ENCODE data around the gene BMS1. TPM values are rescaled to one million over a fixed set of nuclear protein-coding genes. Genes with fewer than 3 reads are reported as not detected.
A peak's percentile ranks its signal among the peaks of the same experiment; 100 is the strongest.
"Not testable (repeated sequence)": the region's sequence is repeated elsewhere in the genome, so short reads cannot be mapped to it uniquely, and the experiment has no call there.

The BMS1 gene, protein sequence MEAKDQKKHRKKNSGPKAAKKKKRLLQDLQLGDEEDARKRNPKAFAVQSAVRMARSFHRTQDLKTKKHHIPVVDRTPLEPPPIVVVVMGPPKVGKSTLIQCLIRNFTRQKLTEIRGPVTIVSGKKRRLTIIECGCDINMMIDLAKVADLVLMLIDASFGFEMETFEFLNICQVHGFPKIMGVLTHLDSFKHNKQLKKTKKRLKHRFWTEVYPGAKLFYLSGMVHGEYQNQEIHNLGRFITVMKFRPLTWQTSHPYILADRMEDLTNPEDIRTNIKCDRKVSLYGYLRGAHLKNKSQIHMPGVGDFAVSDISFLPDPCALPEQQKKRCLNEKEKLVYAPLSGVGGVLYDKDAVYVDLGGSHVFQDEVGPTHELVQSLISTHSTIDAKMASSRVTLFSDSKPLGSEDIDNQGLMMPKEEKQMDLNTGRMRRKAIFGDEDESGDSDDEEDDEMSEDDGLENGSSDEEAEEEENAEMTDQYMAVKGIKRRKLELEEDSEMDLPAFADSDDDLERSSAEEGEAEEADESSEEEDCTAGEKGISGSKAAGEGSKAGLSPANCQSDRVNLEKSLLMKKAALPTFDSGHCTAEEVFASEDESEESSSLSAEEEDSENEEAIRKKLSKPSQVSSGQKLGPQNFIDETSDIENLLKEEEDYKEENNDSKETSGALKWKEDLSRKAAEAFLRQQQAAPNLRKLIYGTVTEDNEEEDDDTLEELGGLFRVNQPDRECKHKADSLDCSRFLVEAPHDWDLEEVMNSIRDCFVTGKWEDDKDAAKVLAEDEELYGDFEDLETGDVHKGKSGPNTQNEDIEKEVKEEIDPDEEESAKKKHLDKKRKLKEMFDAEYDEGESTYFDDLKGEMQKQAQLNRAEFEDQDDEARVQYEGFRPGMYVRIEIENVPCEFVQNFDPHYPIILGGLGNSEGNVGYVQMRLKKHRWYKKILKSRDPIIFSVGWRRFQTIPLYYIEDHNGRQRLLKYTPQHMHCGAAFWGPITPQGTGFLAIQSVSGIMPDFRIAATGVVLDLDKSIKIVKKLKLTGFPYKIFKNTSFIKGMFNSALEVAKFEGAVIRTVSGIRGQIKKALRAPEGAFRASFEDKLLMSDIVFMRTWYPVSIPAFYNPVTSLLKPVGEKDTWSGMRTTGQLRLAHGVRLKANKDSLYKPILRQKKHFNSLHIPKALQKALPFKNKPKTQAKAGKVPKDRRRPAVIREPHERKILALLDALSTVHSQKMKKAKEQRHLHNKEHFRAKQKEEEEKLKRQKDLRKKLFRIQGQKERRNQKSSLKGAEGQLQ
- total RNA-seq (14.3 TPM), polyA plus RNA-seq (ENCODE audit: insufficient read depth in 1 of 8, insufficient read length in 8 of 8, low replicate concordance in 1 of 8) (10 to 100 TPM; 12.7 to 17.8 (median 15.2) TPM)
- long read RNA-seq, donor 1, result 0 reads
- long read RNA-seq, donor 2, result 0 reads
- long read RNA-seq, donor 3, full-length matches to known transcripts, result 4 of 4 reads
- long read RNA-seq, donor 3, partial matches to known transcripts, result 0 of 4 reads
- long read RNA-seq, donor 3, other reads (novel, unspliced or antisense), result 0 of 4 reads
- long read RNA-seq, donor 4, result 0 reads
- long read RNA-seq, donor 5, partial matches to known transcripts, result 7 of 7 reads
- long read RNA-seq, donor 5, other reads (novel, unspliced or antisense), result 0 of 7 reads
- long read RNA-seq, donor 6, partial matches to known transcripts, result 21 of 21 reads
- long read RNA-seq, donor 6, other reads (novel, unspliced or antisense), result 0 of 21 reads
- long read RNA-seq, donor 7, full-length matches to known transcripts, result 1 of 1 reads
- long read RNA-seq, donor 7, partial matches to known transcripts, result 0 of 1 reads
- long read RNA-seq, donor 7, other reads (novel, unspliced or antisense), result 0 of 1 reads
- long read RNA-seq, donor 8, full-length matches to known transcripts, result 2 of 2 reads
- long read RNA-seq, donor 8, partial matches to known transcripts, result 0 of 2 reads
- long read RNA-seq, donor 8, other reads (novel, unspliced or antisense), result 0 of 2 reads
- long read RNA-seq, donor 9, result 0 reads
- long read RNA-seq, donor 10, partial matches to known transcripts, result 10 of 10 reads
- long read RNA-seq, donor 10, other reads (novel, unspliced or antisense), result 0 of 10 reads
- long read RNA-seq, donor 11, full-length matches to known transcripts, result 1 of 1 reads
- long read RNA-seq, donor 11, partial matches to known transcripts, result 0 of 1 reads
- long read RNA-seq, donor 11, other reads (novel, unspliced or antisense), result 0 of 1 reads

GRCh38 chr10:42782446-42783180 lies at the start of gene BMS1:
BMS1 (plus strand) TSS chr10:42782795; CDS start chr10:42784395, 1,600 bp downstream.
- Histone ChIP-seq H3K27me3 (ENCODE audit: control insufficient read depth, insufficient read depth, low read length) (no peaks in the 10 kb centered on the region), H3K4me1 (ENCODE audit: control insufficient read depth, insufficient read depth, low read length) (peaks cover 7% of the 10 kb centered on the region), H3K27ac (ENCODE audit: low read length) (peak within 1 kb of the TSS; percentile 93), H3K9me3 (replicated peaks; ENCODE audit: control insufficient read depth, low read depth, low read length) (no peaks in the 10 kb centered on the region), H3K4me3 (ENCODE audit: low read length) (peak within 1 kb of the TSS; percentile 88), H3K36me3 (ENCODE audit: control insufficient read depth, insufficient read depth, low read length) (peaks cover 20% of the 10 kb centered on the region)
- WGBS (ENCODE audit: insufficient coverage), result under 1% methylated on average over 49 of the region's 60 CpGs
- DNase-seq, result peak; percentile 98

- Histone ChIP-seq H3K4me1 (ENCODE audit: control insufficient read depth, insufficient read depth, low read length) (no peaks in the 10 kb centered on the region), H3K27ac (ENCODE audit: low read length) (no peak overlapping the region), H3K27me3 (ENCODE audit: control insufficient read depth, insufficient read depth, low read length) (no peaks in the 10 kb centered on the region), H3K36me3 (ENCODE audit: control insufficient read depth, insufficient read depth, low read length) (no peaks in the 10 kb centered on the region), H3K9me3 (replicated peaks; ENCODE audit: control insufficient read depth, low read depth, low read length) (no peaks in the 10 kb centered on the region), H3K4me3 (ENCODE audit: low read length) (no peak overlapping the region)
- no peak for DNase-seq
- WGBS (ENCODE audit: insufficient coverage), result no CpG with 5 or more reads among the region's 1 CpG
Measured at GRCh38 chr10:42734536-42734935, 48.1 kb upstream of the BMS1 start.

GRCh38 chr10:42738679-42739078 lies 43.9 kb upstream of the BMS1 start:
- DNase-seq, result no peak
- no peak overlapping the region for H3K27ac ChIP-seq (ENCODE audit: low read length)
- 100% methylated on average over 1 of the region's 3 CpGs for WGBS (ENCODE audit: insufficient coverage)
- no peaks in the 10 kb centered on the region for H3K27me3 ChIP-seq (ENCODE audit: control insufficient read depth, insufficient read depth, low read length)
- no peaks in the 10 kb centered on the region for H3K4me1 ChIP-seq (ENCODE audit: control insufficient read depth, insufficient read depth, low read length)
- peaks cover 5% of the 10 kb centered on the region for H3K9me3 ChIP-seq (replicated peaks; ENCODE audit: control insufficient read depth, low read depth, low read length)
- H3K4me3 ChIP-seq (ENCODE audit: low read length), result no peak overlapping the region
- H3K36me3 ChIP-seq (ENCODE audit: control insufficient read depth, insufficient read depth, low read length), result no peaks in the 10 kb centered on the region

DNA sequence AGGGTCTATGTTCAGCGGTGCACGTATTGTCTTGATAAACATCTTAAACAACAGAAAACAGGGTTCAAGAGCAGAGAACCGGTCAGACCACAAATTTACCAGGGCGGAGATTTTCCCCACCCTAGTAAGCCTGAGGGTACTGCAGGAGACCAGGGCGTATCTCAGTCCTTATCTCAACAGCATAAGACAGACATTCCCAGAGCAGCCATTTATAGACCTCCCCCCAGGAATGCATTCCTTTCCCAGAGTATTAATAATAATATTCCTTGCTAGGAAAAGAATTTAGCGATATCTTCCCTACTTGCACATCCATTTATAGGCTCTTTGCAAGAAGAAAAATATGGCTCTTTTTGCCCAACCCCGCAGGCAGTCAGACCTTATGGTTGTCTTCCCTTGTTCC lies 41.1 kb upstream of the BMS1 start:
- WGBS (ENCODE audit: insufficient coverage), result 88% methylated on average over 4 of the region's 7 CpGs
- H3K36me3 ChIP-seq (ENCODE audit: control insufficient read depth, insufficient read depth, low read length); DNase-seq; H3K27ac ChIP-seq (ENCODE audit: low read length); H3K4me1 ChIP-seq (ENCODE audit: control insufficient read depth, insufficient read depth, low read length); H3K4me3 ChIP-seq (ENCODE audit: low read length); H3K27me3 ChIP-seq (ENCODE audit: control insufficient read depth, insufficient read depth, low read length); H3K9me3 ChIP-seq (replicated peaks; ENCODE audit: control insufficient read depth, low read depth, low read length): not testable (repeated sequence)

DNA sequence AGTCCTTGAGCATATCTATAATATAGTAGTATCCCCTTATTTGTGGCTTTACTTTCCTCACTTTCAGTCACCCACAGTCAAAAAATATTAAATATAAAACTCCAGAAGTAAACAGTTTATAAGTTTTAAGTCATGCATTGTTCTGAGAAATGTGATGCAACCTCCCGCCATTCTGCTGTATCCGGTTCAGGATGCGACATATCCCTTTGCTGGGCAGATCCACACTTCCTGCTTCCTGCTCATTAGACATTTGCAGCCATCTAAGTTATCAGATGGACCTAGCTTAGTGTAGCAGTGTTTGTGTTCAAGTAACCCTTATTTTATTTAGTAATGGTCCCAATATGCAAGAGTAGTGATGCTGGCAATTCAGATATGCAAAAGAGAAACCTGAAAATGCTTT lies 38.9 kb upstream of the BMS1 start:
- no CpG with 5 or more reads among the region's 3 CpGs for WGBS (ENCODE audit: insufficient coverage)
- H3K27ac ChIP-seq (ENCODE audit: low read length), result no peak overlapping the region
- no peak overlapping the region for H3K4me3 ChIP-seq (ENCODE audit: low read length)
- H3K9me3 ChIP-seq (replicated peaks; ENCODE audit: control insufficient read depth, low read depth, low read length), result peaks cover 5% of the 10 kb centered on the region
- H3K36me3 ChIP-seq (ENCODE audit: control insufficient read depth, insufficient read depth, low read length), result no peaks in the 10 kb centered on the region
- no peaks in the 10 kb centered on the region for H3K4me1 ChIP-seq (ENCODE audit: control insufficient read depth, insufficient read depth, low read length)
- no peak for DNase-seq
- H3K27me3 ChIP-seq (ENCODE audit: control insufficient read depth, insufficient read depth, low read length), result no peaks in the 10 kb centered on the region

DNA sequence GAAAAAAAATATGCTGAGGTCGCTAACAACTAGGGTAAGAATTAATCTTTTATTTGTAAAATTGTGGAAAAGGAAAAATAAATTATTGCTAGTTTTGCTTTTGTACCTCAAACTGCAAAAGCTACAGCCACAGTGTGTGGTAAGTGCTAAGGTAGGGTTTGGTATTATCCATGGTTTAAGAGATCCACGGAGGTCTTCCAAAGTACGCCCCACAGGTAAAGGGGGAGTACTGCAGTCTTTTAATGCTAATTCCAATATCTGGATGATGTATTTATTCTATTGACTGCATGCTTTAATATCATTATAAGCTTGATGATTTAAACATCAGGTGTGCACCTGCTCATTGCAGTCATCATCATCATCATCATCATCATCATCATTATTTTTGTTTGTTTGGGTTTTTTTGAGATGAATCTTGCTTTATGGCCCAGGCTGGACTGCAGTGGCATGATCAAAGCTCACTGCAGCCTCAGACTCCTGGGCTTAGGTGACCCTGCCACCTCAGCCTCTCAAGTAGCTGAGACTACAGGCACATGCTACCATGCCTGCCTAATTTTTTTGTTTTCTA lies 38.4 kb upstream of the BMS1 start:
- Histone ChIP-seq H3K27ac (ENCODE audit: low read length) (no peak overlapping the region), H3K4me3 (ENCODE audit: low read length) (no peak overlapping the region), H3K36me3 (ENCODE audit: control insufficient read depth, insufficient read depth, low read length) (no peaks in the 10 kb centered on the region), H3K27me3 (ENCODE audit: control insufficient read depth, insufficient read depth, low read length) (peaks cover 2% of the 10 kb centered on the region), H3K4me1 (ENCODE audit: control insufficient read depth, insufficient read depth, low read length) (no peaks in the 10 kb centered on the region), H3K9me3 (replicated peaks; ENCODE audit: control insufficient read depth, low read depth, low read length) (peaks cover 5% of the 10 kb centered on the region)
- 40% methylated on average over 1 of the region's 3 CpGs for WGBS (ENCODE audit: insufficient coverage)
- DNase-seq, result no peak

DNA sequence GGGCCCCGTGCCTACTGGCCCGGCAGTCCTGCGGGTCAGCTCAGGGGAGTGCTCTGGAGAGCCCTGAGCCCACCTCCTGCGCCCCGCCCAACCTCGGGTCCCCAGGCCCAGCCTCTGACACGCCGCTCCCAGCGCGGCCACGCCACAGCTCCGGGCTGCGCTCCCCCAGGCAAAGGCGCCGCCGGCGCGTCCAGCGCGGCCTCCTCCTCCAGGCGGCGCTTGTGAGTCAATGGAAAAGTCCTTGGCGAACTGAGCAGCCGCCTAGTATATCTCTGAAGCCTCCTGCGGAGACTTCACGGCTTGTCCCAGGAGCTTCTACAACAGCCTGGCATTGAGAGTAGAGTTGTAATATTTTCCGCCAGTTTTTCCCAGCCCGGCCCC lies 29.5 kb upstream of the BMS1 start:
- Histone ChIP-seq H3K27me3 (ENCODE audit: control insufficient read depth, insufficient read depth, low read length) (peaks cover 65% of the 10 kb centered on the region), H3K4me1 (ENCODE audit: control insufficient read depth, insufficient read depth, low read length) (peaks cover 28% of the 10 kb centered on the region), H3K36me3 (ENCODE audit: control insufficient read depth, insufficient read depth, low read length) (no peaks in the 10 kb centered on the region), H3K27ac (ENCODE audit: low read length) (no peak overlapping the region), H3K4me3 (ENCODE audit: low read length) (peak overlapping the region; percentile 57), H3K9me3 (replicated peaks; ENCODE audit: control insufficient read depth, low read depth, low read length) (no peaks in the 10 kb centered on the region)
- under 1% methylated on average over 26 of the region's 28 CpGs for WGBS (ENCODE audit: insufficient coverage)
- peak; percentile 79 for DNase-seq

GRCh38 chr10:42753507-42754154 lies 29.0 kb upstream of the BMS1 start:
- DNase-seq, result peak; percentile 13
- Histone ChIP-seq H3K4me3 (ENCODE audit: low read length) (peak overlapping the region; percentile 57), H3K36me3 (ENCODE audit: control insufficient read depth, insufficient read depth, low read length) (no peaks in the 10 kb centered on the region), H3K9me3 (replicated peaks; ENCODE audit: control insufficient read depth, low read depth, low read length) (no peaks in the 10 kb centered on the region), H3K27me3 (ENCODE audit: control insufficient read depth, insufficient read depth, low read length) (peaks cover 65% of the 10 kb centered on the region), H3K4me1 (ENCODE audit: control insufficient read depth, insufficient read depth, low read length) (peaks cover 28% of the 10 kb centered on the region), H3K27ac (ENCODE audit: low read length) (no peak overlapping the region)
- WGBS (ENCODE audit: insufficient coverage), result 1% methylated on average over 33 of the region's 51 CpGs

All from muscle of leg (tissue), 16 donors.